GM10266 (cell line): ENCODE data around the gene TXNL4A.

Experiments
- DNase-seq: peaks from one replicate; pipeline ENCODE4 v3.0.0; 2012; ENCODE audit errors: extremely low spot score
- CTCF ChIP-seq: IDR thresholded peaks from 2 replicates; pipeline ENCODE4 v1.5.1; 2012; ENCODE audit warnings: mild to moderate bottlenecking, low read depth; ENCODE audit not compliant: control insufficient read depth, insufficient read depth; ENCODE audit errors: missing control alignments

The TXNL4A gene

DNA sequence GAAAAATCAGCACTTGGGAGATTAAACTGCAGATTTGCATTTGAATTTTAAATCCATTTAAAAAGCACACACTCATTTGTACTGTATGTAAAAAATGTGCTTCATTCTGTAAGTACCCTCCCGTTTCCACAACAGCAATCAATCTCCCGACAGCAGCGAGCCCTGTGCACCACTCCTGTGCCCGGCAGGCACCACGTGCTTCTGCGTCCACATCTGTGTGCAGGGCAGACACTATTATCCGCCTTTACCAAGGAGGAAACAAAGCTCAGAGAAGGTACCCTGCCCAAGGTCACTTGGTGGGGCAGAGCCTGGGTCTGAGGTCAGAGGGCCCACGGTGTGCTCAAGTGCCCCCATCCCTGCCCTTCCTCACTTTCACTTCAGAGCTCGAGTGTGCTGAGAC, 16.4 kb downstream of the TXNL4A start:
- TF ChIP-seq CTCF = no peak
- no peak for DNase-seq

- DNase-seq = no peak
- no peak for TF ChIP-seq CTCF
Observed at GRCh38 chr18:79971211-79971952, 17.0 kb downstream of the TXNL4A start.

DNA sequence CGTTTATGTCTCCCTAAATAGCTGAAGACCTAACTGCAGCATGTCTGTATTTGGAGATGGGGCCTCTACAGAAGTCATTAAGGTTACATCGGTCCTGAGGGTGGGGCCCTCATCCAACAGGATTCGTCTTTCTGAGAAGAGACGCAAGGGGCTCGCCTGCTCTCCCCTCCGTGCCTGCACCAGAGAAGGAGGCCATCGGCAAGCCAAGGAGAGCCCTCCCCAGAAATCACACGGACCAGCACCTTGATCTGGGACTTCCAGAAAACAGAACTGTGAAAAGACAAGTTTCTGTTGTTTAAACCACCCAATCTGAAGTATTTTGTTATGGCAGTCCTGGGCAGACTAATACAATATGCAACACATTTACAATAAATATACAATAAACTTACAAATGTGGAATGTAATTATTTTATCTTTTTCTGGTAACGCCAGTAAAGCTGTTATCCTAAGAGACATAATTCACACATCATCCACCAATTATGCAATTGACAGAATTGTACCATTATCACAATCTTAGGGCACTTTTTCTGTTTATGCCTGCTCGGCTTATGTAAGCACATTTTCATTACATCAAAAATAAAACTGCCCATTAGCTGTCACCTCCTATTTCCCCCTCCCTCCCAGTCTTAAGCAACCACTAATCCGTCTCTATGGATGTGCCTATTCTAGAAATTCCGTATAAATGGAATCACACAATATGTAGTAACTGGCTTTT, 17.8 kb downstream of the TXNL4A start:
- no peak for DNase-seq
- TF ChIP-seq CTCF = no peak

GRCh38 chr18:79965119-79965902, 23.1 kb downstream of the TXNL4A start:
- TF ChIP-seq CTCF = no peak
- DNase-seq = no peak

DNA sequence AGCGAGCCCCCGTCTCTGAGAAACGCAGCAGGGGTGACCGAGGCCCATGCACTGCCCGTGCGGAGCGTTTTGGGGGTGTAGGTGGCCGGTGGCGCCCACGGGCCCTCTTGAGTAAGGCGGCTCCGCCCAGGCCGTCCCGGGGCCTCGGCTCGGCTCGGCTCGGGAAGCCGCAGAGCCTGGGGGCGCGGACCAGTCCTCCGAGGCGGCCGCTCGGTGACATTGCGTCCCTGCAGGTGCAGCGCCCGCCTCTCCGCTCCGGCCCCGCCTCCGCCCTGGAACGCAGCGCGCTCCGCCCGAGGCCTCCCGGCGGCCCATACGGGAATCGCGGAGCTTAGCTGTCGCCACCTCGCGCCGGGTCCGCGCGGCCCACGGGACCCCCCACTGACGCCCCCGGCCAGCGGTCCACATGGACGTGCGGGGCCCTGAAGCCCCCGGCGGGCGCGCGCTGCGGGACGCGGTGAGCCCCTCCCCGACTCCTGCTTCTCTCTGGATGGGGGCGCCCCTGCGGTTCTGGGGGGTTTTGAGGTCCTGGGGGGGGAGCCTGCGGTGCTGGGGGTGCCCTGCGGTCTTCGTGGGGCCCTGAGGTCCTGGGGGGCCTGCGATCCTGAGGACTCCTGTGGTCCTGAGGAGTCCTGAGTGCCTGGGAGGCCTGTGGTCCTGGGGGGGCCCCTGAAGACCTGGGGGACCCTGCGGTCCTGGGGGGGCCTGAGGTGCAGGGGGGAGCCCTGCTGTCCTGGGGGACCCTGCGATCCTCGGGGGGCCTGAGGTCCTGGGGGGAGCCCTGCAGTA, 23.8 kb downstream of the TXNL4A start, which contains the start of gene HSBP1L1:
HSBP1L1 (plus strand) TSS at position 314 of the 789 bp plus-strand sequence; CDS start at position 407, 93 bp downstream.
- TF ChIP-seq CTCF = peak; percentile 24
- DNase-seq = peak; percentile 83

GRCh38 chr18:79963658-79964329, 24.6 kb downstream of the TXNL4A start:
- TF ChIP-seq CTCF = no peak
- DNase-seq = no peak
